GM12864 (cell line): ENCODE results near the gene ABHD17B.

Source experiments
- DNase-seq: peaks from one replicate; pipeline ENCODE4 v3.0.0-alpha.2; 2011; ENCODE audit warnings: low read depth
- H3K4me3 ChIP-seq: 2 replicates; pipeline ENCODE4 v1.5.1; 2011; ENCODE audit warnings: mild to moderate bottlenecking, low read depth, low read length, control low read depth
- CTCF ChIP-seq: IDR thresholded peaks from 2 replicates; pipeline ENCODE4 v1.5.1; 2011; ENCODE audit warnings: low read depth, mild to moderate bottlenecking, moderate library complexity, low read length, control low read depth, inconsistent platforms; ENCODE audit errors: missing control alignments

Gene ABHD17B

DNA sequence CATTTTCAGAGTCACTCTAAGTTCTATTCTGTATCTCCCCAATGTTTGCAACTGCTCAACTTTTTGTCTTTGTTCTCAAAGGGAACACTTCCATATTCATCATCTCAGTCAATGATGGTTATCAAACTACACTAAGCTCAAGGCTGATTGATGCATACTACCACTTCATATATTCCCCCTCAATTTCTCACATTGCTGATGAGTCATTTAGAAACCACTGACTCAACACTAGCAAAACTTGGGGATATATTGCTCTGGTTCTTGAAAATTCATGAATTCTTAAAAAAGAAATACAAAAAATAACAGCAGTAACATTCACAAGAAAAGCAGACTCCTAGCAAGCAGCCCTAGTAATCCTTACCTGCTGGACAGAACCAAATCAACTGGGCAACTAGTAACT, 52.2 kb downstream of the ABHD17B start:
- DNase-seq, result peak; percentile 25
- no peak for TF ChIP-seq CTCF
- H3K4me3 ChIP-seq, result no peak overlapping the region

GRCh38 chr9:71858102-71858798, 52.7 kb downstream of the ABHD17B start:
- DNase-seq, result no peak

DNA sequence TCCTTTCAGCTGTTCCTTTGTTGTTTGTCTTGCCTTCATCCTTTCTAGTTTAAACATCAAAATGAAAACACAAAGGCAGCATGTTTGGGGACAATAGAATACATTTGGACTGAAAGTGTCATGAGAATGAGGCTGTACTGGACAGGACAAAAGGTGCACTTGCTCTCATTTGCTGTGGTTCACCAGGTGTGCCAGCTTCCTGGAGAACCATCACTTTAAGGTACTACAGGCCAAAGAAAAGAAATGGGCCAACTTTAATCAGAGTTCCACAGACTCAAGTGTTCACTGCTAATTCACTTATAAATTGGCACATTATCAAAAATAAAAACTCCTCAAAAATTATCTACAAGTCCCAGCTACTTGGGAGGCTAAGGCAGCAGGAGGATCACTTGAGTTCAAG, 53.8 kb downstream of the ABHD17B start:
- no peak for TF ChIP-seq CTCF
- H3K4me3 ChIP-seq, result no peak overlapping the region
- no peak for DNase-seq

More at GRCh38 chr9:71858102-71858798, 52.7 kb downstream of the ABHD17B start:
- H3K4me3 ChIP-seq, result no peak overlapping the region
- TF ChIP-seq CTCF, result no peak

GRCh38 chr9:71854811-71855210, 56.2 kb downstream of the ABHD17B start:
- no peak overlapping the region for H3K4me3 ChIP-seq
- no peak for TF ChIP-seq CTCF
- DNase-seq, result no peak

DNA sequence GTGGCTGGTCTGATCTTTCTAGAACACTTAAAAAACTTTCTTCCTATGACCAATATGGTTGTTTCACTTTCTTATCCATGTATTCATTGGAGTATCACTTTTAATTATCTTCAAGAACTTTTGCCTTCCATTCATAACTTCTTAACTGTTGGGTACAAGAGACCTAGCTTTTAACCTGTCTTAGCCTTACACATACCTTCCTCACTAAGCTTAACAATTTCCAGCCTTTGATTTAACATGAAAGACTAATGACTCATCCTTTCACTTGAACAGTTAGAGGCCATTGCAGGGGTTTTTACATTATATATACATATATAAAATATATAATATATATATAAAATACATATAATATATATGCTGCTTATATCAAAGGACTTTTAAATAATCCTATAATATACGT, 57.9 kb downstream of the ABHD17B start:
- H3K4me3 ChIP-seq, result no peak overlapping the region
- no peak for TF ChIP-seq CTCF
- no peak for DNase-seq

GRCh38 chr9:71850996-71851395, 60.0 kb downstream of the ABHD17B start:
- H3K4me3 ChIP-seq, result no peak overlapping the region
- DNase-seq, result no peak
- no peak for TF ChIP-seq CTCF

DNA sequence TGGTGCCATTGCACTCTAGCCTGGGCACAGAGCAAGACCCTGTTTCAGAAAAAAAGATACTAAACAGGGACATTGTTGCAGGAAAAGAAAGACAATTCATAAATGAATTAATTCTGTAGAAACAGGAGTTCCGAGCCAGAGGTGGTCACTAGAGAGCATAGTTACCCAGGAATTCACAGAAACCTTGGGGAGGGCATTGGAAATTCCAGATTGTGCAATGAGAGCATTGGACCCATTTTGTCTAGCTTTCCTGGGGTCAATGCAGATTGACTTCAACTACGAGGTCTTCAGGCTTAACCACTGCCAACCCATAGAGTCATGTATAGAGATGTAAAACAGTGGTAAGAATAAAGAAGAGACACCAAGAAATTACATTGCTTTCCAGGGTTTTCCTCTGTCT, 63.1 kb downstream of the ABHD17B start:
- no peak overlapping the region for H3K4me3 ChIP-seq
- no peak for TF ChIP-seq CTCF
- DNase-seq, result no peak
